Mesenchymal stem cell (in vitro differentiated cells and primary cell): ENCODE data around the gene NFATC2.

Experiments used
- DNase-seq: peaks from one replicate; pipeline ENCODE4 v3.0.0-alpha.2; 2013
- H2AFZ ChIP-seq: one replicate; pipeline ENCODE4 v1.6.1; 2013; ENCODE audit warnings: low read depth, mild to moderate bottlenecking, control low read depth, inconsistent platforms, low read length, moderate library complexity
- H2AK5ac ChIP-seq: 2 replicates; pipeline ENCODE4 v1.6.1; 2013; ENCODE audit warnings: low read length, moderate library complexity, mild to moderate bottlenecking, inconsistent platforms; ENCODE audit not compliant: severe bottlenecking
- H2BK120ac ChIP-seq: one replicate; pipeline ENCODE4 v1.6.1; 2013; ENCODE audit warnings: low read depth, mild to moderate bottlenecking, inconsistent platforms, low read length, moderate library complexity
- H2BK12ac ChIP-seq, 2 experiments: one replicate each; pipeline ENCODE4 v1.6.1; 2013; ENCODE audit warnings: inconsistent platforms in 2 of 2, low read length in 2 of 2, mild to moderate bottlenecking in 2 of 2, moderate library complexity in 2 of 2, control low read depth in 1 of 2
- H2BK15ac ChIP-seq: one replicate; pipeline ENCODE4 v1.6.1; 2013; ENCODE audit warnings: mild to moderate bottlenecking, low read depth, inconsistent platforms; ENCODE audit not compliant: poor library complexity, severe bottlenecking
- H2BK5ac ChIP-seq: 2 replicates; pipeline ENCODE4 v1.6.1; 2013; ENCODE audit warnings: low read depth, mild to moderate bottlenecking, low read length, control low read depth, inconsistent platforms; ENCODE audit not compliant: poor library complexity, severe bottlenecking
- H3K14ac ChIP-seq, 2 experiments: one replicate each; pipeline ENCODE4 v1.6.1; 2013; ENCODE audit warnings: inconsistent platforms in 2 of 2, low read length in 2 of 2, control low read depth in 1 of 2, mild to moderate bottlenecking in 1 of 2, moderate library complexity in 1 of 2
- H3K18ac ChIP-seq, 2 experiments: one replicate each; pipeline ENCODE4 v1.6.1; 2013; ENCODE audit warnings: inconsistent platforms in 2 of 2, low read length in 2 of 2, control low read depth in 1 of 2, low read depth in 1 of 2, mild to moderate bottlenecking in 1 of 2
- H3K23ac ChIP-seq, 2 experiments: one replicate each; pipeline ENCODE4 v1.6.1; 2013; ENCODE audit warnings: inconsistent platforms in 2 of 2, low read length in 2 of 2, mild to moderate bottlenecking in 2 of 2, moderate library complexity in 2 of 2, control low read depth in 1 of 2
- H3K27ac ChIP-seq: 2 replicates; pipeline ENCODE4 v1.5.1; 2013; ENCODE audit warnings: mild to moderate bottlenecking, moderate library complexity, low read length, control low read depth, inconsistent platforms; ENCODE audit not compliant: poor library complexity, severe bottlenecking
- H3K27me3 ChIP-seq, 2 experiments: 2 replicates each; pipeline versions ENCODE4 v1.6.1 to v1.7.0; 2013; ENCODE audit warnings: low read length in 2 of 2, mild to moderate bottlenecking in 2 of 2, moderate library complexity in 2 of 2, control low read depth in 1 of 2, inconsistent platforms in 1 of 2; ENCODE audit not compliant: control insufficient read depth in 1 of 2, insufficient read depth in 1 of 2
- H3K36me3 ChIP-seq, 2 experiments: 2 replicates each; pipeline versions ENCODE4 v1.6.1 to v1.7.0; 2013; ENCODE audit warnings: low read length in 2 of 2, control low read depth in 1 of 2, inconsistent platforms in 1 of 2, low read depth in 1 of 2, mild to moderate bottlenecking in 1 of 2; ENCODE audit not compliant: insufficient read depth in 2 of 2, control insufficient read depth in 1 of 2
- H3K4ac ChIP-seq, 2 experiments: one replicate each; pipeline ENCODE4 v1.6.1; 2013; ENCODE audit warnings: inconsistent platforms in 2 of 2, low read length in 2 of 2, mild to moderate bottlenecking in 2 of 2, moderate library complexity in 2 of 2, control low read depth in 1 of 2, low read depth in 1 of 2
- H3K4me1 ChIP-seq: 2 replicates; pipeline ENCODE4 v1.6.1; 2013; ENCODE audit warnings: low read depth, low read length, control low read depth; ENCODE audit not compliant: control insufficient read depth, insufficient read depth
- H3K4me2 ChIP-seq: 2 replicates; pipeline ENCODE4 v1.6.1; 2013; ENCODE audit warnings: low read length, mild to moderate bottlenecking, inconsistent platforms; ENCODE audit not compliant: poor library complexity, severe bottlenecking
- H3K4me3 ChIP-seq, 2 experiments: 2 replicates each; pipeline versions ENCODE4 v1.5.1 to v1.7.0; 2013; ENCODE audit warnings: low read length in 2 of 2, mild to moderate bottlenecking in 2 of 2, control low read depth in 1 of 2, low read depth in 1 of 2; ENCODE audit not compliant: insufficient read depth in 1 of 2
- H3K79me1 ChIP-seq: replicated peaks from 2 replicates; pipeline ENCODE4 v1.6.1; 2013; ENCODE audit warnings: mild to moderate bottlenecking, control low read depth, low read length, inconsistent platforms; ENCODE audit not compliant: poor library complexity, severe bottlenecking
- H3K9ac ChIP-seq: 2 replicates; pipeline ENCODE4 v1.7.0; 2013; ENCODE audit warnings: mild to moderate bottlenecking, low read length, moderate library complexity
- H3K9me3 ChIP-seq: 2 replicates; pipeline ENCODE4 v1.7.0; 2013; ENCODE audit warnings: mild to moderate bottlenecking, low read length; ENCODE audit not compliant: control insufficient read depth
- H4K8ac ChIP-seq: one replicate; pipeline ENCODE4 v1.6.1; 2013; ENCODE audit warnings: inconsistent platforms, mild to moderate bottlenecking, low read length, moderate library complexity
- H4K91ac ChIP-seq: one replicate; pipeline ENCODE4 v1.6.1; 2013; ENCODE audit warnings: mild to moderate bottlenecking, low read length, inconsistent platforms
- WGBS: methylation state at CpG from one replicate; pipeline ENCODE4 v1.1.7; 2013; ENCODE audit warnings: mixed read lengths; 5-methylcytosine and 5-hydroxymethylcytosine counted together

NFATC2 gene

GRCh38 chr20:51510936-51511605 lies 31.4 kb downstream of the NFATC2 start:
- H3K9ac ChIP-seq, result no peak overlapping the region
- no peak overlapping the region for H2BK120ac ChIP-seq
- no peak overlapping the region for H4K91ac ChIP-seq
- no peak overlapping the region for H2AFZ ChIP-seq
- WGBS, result 90% methylated on average over 6 of the region's 6 CpGs
- no peak overlapping the region for H3K4me3 ChIP-seq
- H3K14ac ChIP-seq, result peak overlapping the region in 1 of 2 experiments; percentile 6
- no peak overlapping the region for H3K18ac ChIP-seq
- H2AK5ac ChIP-seq, result no peak overlapping the region
- DNase-seq, result no peak
- no peak overlapping the region for H3K4me2 ChIP-seq
- H3K4me1 ChIP-seq, result no peaks in the 10 kb centered on the region
- H3K9me3 ChIP-seq, result no peaks in the 10 kb centered on the region
- no peak overlapping the region for H3K4ac ChIP-seq
- H4K8ac ChIP-seq, result no peak overlapping the region
- no peak overlapping the region for H2BK15ac ChIP-seq
- H2BK12ac ChIP-seq, result no peak overlapping the region
- H3K23ac ChIP-seq, result no peak overlapping the region
- H3K79me1 ChIP-seq, result no peaks in the 10 kb centered on the region
- H3K27me3 ChIP-seq, result peaks cover 0 to 6% of the 10 kb centered on the region in 2 experiments
- no peaks in the 10 kb centered on the region for H3K36me3 ChIP-seq
- no peak overlapping the region for H2BK5ac ChIP-seq
- no peak overlapping the region for H3K27ac ChIP-seq

- H2BK5ac ChIP-seq, result no peak overlapping the region
- no peaks in the 10 kb centered on the region for H3K4me1 ChIP-seq
- H3K9ac ChIP-seq, result no peak overlapping the region
- no peak overlapping the region for H3K18ac ChIP-seq
- H3K79me1 ChIP-seq, result no peaks in the 10 kb centered on the region
- H3K27ac ChIP-seq, result no peak overlapping the region
- no peak overlapping the region for H2BK12ac ChIP-seq
- H3K4ac ChIP-seq, result no peak overlapping the region
- no peak overlapping the region for H2AFZ ChIP-seq
- no peak overlapping the region for H2AK5ac ChIP-seq
- H3K36me3 ChIP-seq, result no peaks in the 10 kb centered on the region
- 92% methylated on average over 6 of the region's 6 CpGs for WGBS
- H2BK15ac ChIP-seq, result no peak overlapping the region
- H3K27me3 ChIP-seq, result peaks cover 0 to 4% of the 10 kb centered on the region in 2 experiments
- no peak for DNase-seq
- no peak overlapping the region for H4K8ac ChIP-seq
- H3K23ac ChIP-seq, result no peak overlapping the region
- H3K14ac ChIP-seq, result no peak overlapping the region
- no peaks in the 10 kb centered on the region for H3K9me3 ChIP-seq
- H3K4me2 ChIP-seq, result no peak overlapping the region
- H2BK120ac ChIP-seq, result no peak overlapping the region
- H4K91ac ChIP-seq, result no peak overlapping the region
- no peak overlapping the region for H3K4me3 ChIP-seq
Observed at GRCh38 chr20:51510169-51510568, 32.4 kb downstream of the NFATC2 start.

GRCh38 chr20:51509208-51509607 lies 33.3 kb downstream of the NFATC2 start:
- no peak overlapping the region for H3K4me3 ChIP-seq
- no peak overlapping the region for H4K8ac ChIP-seq
- H3K9me3 ChIP-seq, result no peaks in the 10 kb centered on the region
- no peak overlapping the region for H3K4me2 ChIP-seq
- WGBS, result 93% methylated on average over 1 of the region's 1 CpG
- no peak overlapping the region for H2BK5ac ChIP-seq
- H2AK5ac ChIP-seq, result no peak overlapping the region
- H3K4me1 ChIP-seq, result no peaks in the 10 kb centered on the region
- H3K4ac ChIP-seq, result no peak overlapping the region
- H3K27me3 ChIP-seq, result no peaks in the 10 kb centered on the region
- no peak overlapping the region for H3K27ac ChIP-seq
- no peak overlapping the region for H3K9ac ChIP-seq
- H3K36me3 ChIP-seq, result no peaks in the 10 kb centered on the region
- H4K91ac ChIP-seq, result no peak overlapping the region
- H3K23ac ChIP-seq, result no peak overlapping the region
- no peak overlapping the region for H3K14ac ChIP-seq
- no peak overlapping the region for H3K18ac ChIP-seq
- no peak overlapping the region for H2BK15ac ChIP-seq
- DNase-seq, result no peak
- H2AFZ ChIP-seq, result no peak overlapping the region
- no peak overlapping the region for H2BK12ac ChIP-seq
- no peaks in the 10 kb centered on the region for H3K79me1 ChIP-seq
- H2BK120ac ChIP-seq, result no peak overlapping the region

- Histone ChIP-seq H2AFZ (no peak overlapping the region), H2BK5ac (no peak overlapping the region), H3K9me3 (no peaks in the 10 kb centered on the region), H3K27me3 (no peaks in the 10 kb centered on the region), H2BK120ac (no peak overlapping the region), H2BK15ac (no peak overlapping the region), H3K23ac (no peak overlapping the region), H3K4me1 (no peaks in the 10 kb centered on the region), H2AK5ac (no peak overlapping the region), H3K4ac (no peak overlapping the region), H3K79me1 (no peaks in the 10 kb centered on the region), H4K8ac (no peak overlapping the region), H3K4me2 (no peak overlapping the region), H3K36me3 (no peaks in the 10 kb centered on the region), H3K9ac (no peak overlapping the region), H2BK12ac (no peak overlapping the region), H4K91ac (no peak overlapping the region), H3K18ac (no peak overlapping the region), H3K4me3 (no peak overlapping the region), H3K14ac (peak overlapping the region in 1 of 2 experiments; percentile 26), H3K27ac (no peak overlapping the region)
- DNase-seq, result no peak
- WGBS, result 91% methylated on average over 7 of the region's 7 CpGs
Observed at GRCh38 chr20:51508780-51509179, 33.7 kb downstream of the NFATC2 start.
